GM10266 (cell line): ENCODE measurements around the gene KCTD1.

Experiments
- DNase-seq: peaks from one replicate; pipeline ENCODE4 v3.0.0; 2012; ENCODE audit errors: extremely low spot score
- CTCF ChIP-seq: IDR thresholded peaks from 2 replicates; pipeline ENCODE4 v1.5.1; 2012; ENCODE audit warnings: mild to moderate bottlenecking, low read depth; ENCODE audit not compliant: control insufficient read depth, insufficient read depth; ENCODE audit errors: missing control alignments

Gene KCTD1

GRCh38 chr18:26406324-26406723 is 142.0 kb downstream of the KCTD1 start:
- TF ChIP-seq CTCF: no peak
- no peak for DNase-seq

GRCh38 chr18:26405190-26405801 is 143.1 kb downstream of the KCTD1 start:
- TF ChIP-seq CTCF: peak; percentile 81
- DNase-seq: peak; percentile 57
